ENCODE results near the gene GABBR2.

- TF ChIP-seq CTCF (IDR thresholded peaks at IDR 0.05), result no peak
- TF ChIP-seq POLR2AphosphoS5 (IDR thresholded peaks at IDR 0.05), result no peak
These were observed 402.2 kb downstream of the GABBR2 start for GRCh38 chr9:98306384-98307145.

All from suprapubic skin (tissue), 3 donors.